HG03354 (cell line): ENCODE results near the gene PRKN.

Source experiments
- ATAC-seq: cut with Tn5 transposase; IDR thresholded peaks from one replicate; pipeline ENCODE4 v1.9.1; 2021; ENCODE audit warnings: mild to moderate bottlenecking; ENCODE audit not compliant: unreplicated experiment, poor library complexity, severe bottlenecking

PRKN gene

DNA sequence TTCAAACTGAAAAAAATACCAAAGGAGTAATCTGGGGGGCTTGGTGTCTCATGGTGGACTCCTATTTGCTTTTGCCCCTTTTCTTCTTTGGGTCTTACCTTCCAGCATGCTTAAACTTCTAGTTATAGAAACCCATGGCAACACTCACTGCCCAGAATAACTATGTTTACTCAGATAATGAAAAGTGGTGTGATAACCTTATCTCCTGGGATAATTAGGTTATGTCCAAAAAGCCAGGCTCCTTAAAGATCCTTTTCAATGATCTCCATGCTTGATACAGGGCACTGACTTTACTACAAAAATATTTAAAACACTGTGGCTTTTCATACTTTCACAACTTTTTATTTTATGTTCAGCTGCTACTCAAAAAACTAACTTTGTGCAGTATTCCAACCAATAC is 245.6 kb downstream of the PRKN start:
- no peak for ATAC-seq

DNA sequence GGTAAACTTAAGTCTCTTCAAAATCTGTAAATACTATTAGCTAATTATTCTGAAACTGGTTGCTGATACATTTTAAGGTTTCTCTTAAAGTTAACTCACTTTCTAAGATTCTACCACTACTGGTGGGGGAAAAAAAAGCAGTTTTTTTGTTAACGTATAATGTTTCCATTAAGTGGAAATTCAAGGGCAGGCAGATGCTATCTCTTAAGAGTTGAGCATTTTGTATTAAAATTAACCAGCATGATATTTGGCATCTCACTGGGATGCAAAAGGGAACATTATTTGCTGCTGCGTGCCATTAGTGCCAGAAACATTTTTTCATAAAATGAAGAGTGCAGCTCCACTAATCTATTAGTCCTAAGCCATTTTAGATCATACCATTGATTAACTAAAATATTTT is 246.2 kb downstream of the PRKN start:
- ATAC-seq = no peak

DNA sequence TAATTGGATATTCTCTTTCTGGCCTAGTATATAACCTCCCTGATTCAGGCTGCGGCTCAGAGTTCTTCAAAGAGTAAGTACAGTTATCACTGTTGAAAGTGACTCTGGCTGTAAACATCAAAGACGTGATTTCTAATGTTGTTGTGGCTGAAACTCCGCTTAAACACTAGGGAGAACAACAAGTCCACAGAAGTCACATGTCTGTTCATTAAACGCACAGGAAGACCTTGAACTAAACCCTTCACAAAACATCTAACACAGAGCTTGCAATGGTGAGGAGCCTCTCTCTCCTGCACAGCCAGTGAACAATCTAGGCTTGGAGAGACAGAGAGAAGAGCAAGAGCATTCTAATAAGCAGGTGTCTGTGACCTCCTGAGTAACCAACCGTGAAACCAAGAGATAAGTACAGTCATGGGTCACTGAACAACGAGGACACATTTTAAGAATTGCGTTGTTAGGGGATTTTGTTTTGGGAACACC is 249.3 kb downstream of the PRKN start:
- no peak for ATAC-seq

DNA sequence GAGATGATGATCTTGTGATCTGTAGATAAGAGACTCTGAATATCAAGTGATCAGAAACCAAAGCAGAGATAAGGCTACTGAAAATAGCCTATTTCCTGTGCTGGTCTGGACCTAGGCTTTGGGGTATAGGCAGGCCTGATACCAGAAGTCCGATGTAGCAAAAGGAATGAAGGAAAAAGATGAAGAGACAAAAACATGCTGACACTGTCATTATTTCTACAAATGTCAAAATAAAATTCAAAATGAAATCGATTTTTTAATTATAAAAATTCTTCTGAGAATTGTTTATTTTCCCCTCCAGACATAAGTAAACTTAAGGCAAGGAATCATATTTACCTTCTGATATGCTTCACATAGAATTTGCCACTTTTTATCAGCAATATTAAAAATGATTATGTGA is 252.8 kb downstream of the PRKN start:
- no peak for ATAC-seq

DNA sequence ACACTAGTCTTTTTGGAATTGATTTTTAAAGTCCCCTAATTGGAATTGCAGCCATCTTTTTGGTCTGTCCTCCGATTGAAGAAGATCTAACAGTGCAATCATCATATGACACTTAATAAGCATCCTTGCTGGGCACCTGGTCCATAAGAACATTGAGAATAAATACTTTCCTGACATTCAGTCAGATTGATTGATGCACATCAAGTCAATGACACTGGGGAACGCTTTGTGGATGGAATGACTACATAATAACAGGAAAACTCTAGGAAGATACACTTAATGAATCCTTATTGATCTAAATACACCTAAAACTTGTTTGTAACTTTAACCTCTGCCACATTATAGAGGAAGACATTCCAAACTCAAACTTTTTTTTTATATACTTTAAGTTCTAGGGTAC is 255.7 kb downstream of the PRKN start:
- no peak for ATAC-seq

- ATAC-seq = no peak
Measured at GRCh38 chr6:162468326-162468725, 259.2 kb downstream of the PRKN start.

DNA sequence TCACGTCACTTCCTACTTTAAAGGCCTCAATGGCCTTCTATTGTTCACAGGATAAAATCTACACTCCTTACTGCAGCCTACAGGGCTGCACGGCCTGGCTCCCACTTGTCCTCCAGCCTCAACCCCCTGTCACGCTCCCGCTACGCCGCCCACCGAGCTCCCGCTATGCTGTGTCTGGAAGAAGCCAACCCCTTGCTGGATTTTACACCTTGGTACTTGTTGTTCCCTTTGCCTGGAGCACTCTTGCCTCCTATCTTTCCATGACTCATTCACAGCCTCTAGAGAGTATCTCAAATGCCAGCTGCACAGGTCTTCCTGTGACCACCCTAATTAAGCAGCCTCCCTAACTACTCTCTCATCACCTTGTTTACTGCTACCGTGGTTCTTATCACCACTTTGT is 259.9 kb downstream of the PRKN start:
- no peak for ATAC-seq

DNA sequence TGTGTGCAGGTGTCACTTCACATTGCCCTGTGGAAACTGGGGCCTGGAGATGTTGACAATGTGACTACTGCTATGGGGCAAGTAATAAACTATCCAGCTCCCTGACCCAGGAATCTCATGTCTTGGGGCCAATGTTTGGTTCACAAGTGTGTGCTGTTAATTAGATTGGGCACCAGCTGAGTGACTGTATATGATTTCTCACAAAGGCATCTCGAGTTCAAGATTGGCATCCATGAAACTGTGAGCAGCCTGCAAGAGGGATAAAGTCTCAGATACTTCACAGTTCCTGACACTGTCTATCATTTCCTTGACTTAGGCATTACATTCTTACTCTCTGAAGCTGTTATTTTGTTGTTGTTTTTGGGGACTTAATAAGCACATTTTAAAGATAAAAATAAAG is 264.0 kb downstream of the PRKN start:
- no peak for ATAC-seq

- no peak for ATAC-seq
Measured at GRCh38 chr6:162459985-162460384, 267.6 kb downstream of the PRKN start.

GRCh38 chr6:162450358-162450757 is 277.2 kb downstream of the PRKN start:
- no peak for ATAC-seq

- ATAC-seq = no peak
Measured at GRCh38 chr6:162448294-162448693, 279.3 kb downstream of the PRKN start.

GRCh38 chr6:162443101-162443500 is 284.5 kb downstream of the PRKN start:
- no peak for ATAC-seq

DNA sequence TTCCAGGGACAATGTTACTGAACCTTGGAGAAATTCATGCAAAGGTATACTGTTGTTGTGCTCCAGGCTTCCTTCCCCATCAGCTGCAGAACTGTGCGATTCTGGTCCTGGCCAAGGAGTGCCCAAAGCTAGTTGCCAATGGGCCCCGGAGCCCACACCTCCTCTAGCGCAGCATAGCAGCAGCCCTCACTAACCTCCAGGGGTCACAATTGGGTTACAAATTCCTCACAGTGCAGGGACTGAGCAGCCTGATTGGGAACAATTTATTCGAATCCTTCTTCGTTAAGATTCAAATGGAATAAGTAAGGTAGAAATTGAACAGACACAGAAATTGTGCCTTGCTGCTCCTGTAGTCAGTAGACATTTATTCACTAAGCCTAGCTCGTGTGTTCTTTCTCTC is 284.9 kb downstream of the PRKN start:
- ATAC-seq = no peak

DNA sequence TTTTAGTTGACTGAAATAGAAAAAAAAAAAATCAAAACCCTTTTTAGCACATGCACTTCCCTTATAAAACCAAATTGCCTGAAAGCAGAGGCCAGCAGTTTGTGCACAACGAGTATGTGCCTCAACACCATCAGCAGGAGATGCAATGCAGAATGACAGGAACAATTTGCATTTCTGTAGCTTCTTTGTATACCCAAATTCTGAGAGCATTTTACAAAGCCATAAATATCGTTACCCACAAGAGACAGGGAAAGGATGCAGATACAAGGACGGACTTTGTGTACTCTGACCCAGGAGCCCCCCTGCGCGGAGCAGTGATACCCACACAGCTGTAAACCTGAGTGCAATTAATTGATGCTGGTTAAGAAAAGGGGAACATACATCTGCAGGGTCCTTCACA is 285.6 kb downstream of the PRKN start:
- no peak for ATAC-seq

GRCh38 chr6:162438980-162439379 is 288.6 kb downstream of the PRKN start:
- ATAC-seq = no peak

DNA sequence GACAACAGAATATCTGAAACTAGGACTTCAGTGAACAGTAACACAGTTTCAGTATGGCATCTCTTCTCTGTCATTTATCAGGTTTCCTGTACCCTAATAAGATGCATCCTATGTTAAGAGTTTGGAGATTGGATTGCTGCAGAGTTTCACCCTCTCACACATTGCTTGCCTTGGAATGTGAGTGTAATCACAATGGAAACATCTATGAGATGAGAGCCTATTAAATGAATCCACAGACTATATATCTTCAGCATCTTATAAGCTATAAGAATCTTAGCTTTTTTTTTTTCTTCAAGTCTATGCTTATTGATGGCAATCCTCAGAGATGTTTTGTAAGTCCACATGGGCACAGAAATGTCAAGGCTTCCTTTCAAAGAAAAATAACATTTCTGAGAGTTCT is 292.5 kb downstream of the PRKN start:
- ATAC-seq = no peak

DNA sequence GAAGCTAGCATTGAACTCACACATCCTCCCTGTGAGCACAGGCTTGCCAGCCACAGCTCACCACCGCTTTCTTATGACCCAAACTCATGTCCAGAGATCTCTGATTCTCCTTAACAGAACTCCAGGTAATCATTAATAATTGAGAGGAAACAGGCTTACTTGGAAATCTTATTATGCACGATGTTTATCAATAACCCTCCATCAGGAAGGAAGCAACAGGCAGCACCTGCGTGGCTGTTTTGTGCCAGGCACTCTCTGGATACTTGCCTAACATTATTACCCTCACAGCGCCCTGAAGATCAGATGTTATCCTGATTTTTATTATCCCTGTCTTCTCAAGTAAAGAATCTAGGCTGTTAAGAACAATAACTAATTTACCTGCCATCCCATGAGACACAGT is 306.6 kb downstream of the PRKN start:
- no peak for ATAC-seq

- ATAC-seq = no peak
Measured at GRCh38 chr6:162416831-162417537, 310.6 kb downstream of the PRKN start.

DNA sequence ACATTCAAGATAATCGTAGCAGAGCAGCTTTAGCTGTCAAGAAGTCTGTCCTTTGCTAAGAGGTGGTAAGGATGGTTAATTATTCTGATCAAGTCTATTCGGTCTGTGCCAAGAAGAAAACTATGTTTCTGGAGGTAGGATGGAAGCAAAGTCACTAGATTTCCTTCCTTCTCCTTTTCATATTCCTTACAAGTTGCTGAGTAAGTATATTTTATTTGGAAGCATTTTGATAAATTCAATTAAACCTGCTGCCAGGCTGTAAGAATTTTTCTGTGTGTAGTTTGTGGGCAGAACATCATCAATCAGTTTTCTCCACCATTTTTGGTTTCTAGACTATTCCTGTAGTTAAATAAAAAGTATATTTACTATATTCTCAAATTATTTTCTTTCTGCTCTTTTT is 311.3 kb downstream of the PRKN start:
- ATAC-seq = no peak

DNA sequence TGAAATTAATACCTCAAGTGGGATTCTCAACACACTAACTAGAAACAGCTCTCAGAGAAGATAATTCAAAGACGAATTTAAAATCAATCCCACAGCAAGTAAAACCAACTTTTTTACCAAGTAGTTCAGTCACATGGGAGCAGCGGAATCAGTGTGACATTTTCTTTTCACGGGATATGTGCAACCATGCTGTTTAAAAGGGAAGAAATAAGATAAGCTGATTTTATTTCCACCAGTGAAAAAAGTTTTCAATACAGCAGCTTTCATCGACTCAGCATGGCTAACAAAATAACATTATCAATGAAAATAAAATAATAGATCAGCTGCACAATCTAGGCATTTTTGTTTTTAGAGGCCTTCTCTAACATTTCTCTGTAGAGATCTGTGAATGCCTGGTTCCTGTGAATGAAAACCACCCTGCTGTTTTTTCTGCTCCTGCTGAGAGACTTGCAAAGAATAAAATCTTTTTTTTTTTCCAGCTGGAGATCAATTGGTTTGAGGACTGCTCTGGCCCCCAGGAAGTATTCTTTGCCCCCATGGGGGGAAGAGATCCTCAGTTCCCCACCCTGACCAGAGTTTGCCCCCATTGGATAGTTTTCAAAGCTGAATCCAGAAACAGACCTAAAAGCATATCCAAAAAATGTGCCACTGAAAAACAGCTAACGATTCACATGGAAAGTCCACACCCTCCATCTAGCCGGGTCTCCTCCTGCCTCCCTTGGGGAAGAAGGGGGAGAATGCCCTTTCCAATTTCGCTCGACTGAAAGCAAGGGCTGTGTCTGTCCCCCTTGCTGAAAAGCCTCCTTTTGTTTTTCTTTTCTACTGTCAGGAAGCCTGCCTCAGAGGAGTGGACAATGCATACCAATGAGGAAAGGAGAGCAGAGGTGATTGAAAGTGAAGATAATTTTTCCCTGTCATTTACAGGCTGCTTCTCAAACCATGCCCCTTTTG is 317.6 kb downstream of the PRKN start:
- ATAC-seq = no peak
